ENCODE results near the gene HAGH.
A peak's percentile ranks its signal among the peaks of the same experiment; 100 is the strongest.

Gene HAGH

DNA sequence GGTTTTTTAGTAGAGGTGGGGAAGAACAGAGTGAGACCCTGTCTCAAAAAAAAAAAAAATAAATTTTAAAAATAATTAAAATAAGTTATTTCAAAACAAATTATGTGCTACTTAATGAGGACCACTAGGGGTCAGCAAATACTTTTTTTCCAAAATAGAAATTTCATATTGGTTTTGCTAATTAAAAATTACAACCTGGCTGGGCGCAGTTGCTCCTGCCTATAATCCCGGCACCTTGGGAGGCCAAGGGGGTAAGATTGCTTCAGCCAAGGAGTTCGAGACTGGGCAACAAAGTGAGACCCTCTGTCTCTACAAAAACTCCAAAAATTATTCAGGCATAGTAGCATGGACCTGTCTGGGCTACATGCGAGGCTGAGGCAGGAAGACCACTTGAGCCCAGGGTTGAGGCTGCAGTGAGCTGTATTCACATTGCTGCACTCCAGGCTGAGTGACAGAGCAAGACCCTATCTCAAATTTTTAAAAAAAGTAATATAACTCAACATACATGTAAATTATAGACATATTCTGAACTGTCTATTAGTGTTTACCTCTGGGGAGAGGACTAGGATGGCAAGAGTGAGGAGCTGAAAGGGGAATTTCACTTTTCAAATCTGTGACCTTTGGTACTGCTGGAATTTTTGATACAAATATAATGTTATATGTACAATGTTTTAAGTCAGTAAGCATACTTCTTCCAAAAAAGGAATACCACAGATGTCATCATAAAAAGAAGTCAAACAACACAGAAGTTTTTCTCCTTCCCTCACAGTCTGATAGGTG is 37.2 kb upstream of the HAGH start:
- TF ChIP-seq, protein P1, sequence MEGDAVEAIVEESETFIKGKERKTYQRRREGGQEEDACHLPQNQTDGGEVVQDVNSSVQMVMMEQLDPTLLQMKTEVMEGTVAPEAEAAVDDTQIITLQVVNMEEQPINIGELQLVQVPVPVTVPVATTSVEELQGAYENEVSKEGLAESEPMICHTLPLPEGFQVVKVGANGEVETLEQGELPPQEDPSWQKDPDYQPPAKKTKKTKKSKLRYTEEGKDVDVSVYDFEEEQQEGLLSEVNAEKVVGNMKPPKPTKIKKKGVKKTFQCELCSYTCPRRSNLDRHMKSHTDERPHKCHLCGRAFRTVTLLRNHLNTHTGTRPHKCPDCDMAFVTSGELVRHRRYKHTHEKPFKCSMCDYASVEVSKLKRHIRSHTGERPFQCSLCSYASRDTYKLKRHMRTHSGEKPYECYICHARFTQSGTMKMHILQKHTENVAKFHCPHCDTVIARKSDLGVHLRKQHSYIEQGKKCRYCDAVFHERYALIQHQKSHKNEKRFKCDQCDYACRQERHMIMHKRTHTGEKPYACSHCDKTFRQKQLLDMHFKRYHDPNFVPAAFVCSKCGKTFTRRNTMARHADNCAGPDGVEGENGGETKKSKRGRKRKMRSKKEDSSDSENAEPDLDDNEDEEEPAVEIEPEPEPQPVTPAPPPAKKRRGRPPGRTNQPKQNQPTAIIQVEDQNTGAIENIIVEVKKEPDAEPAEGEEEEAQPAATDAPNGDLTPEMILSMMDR (IDR thresholded peaks at IDR 0.05; ENCODE audit: low read depth, low read length) = peak; percentile 23; the same call in 1 of the 2 replicates

DNA sequence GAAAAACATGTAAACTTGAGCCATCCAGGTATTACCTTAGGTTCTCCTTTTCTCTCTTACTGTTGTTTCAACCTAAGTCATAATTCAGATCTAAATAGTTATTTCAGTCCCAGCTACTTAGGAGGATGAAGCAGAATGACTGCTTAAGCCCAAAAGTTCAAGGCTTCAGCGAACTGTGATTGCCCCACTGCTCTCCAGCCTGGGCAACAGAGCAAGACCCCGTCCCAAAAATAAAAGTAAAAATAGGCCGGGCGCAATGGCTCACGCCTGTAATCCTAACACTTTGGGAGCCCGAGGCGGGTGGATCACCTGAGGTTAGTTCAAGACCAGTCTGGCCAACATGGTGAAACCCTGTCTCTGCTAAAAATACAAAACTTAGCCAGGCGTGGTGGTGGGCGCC is 35.8 kb upstream of the HAGH start:
- TF ChIP-seq, protein P1 (IDR thresholded peaks at IDR 0.05; ENCODE audit: low read depth, low read length) = no peak
- no peak overlapping the region for H3K4me3 ChIP-seq (ENCODE audit: low read depth, low read length)

More for the DNA sequence above, 37.2 kb upstream of the HAGH start:
- H3K4me3 ChIP-seq (ENCODE audit: low read depth, low read length) = no peak overlapping the region

- TF ChIP-seq, protein P1 (IDR thresholded peaks at IDR 0.05; ENCODE audit: low read depth, low read length) = no peak
- H3K4me3 ChIP-seq (ENCODE audit: low read depth, low read length) = no peak overlapping the region
Measured at GRCh38 chr16:1861730-1862129, 35.1 kb upstream of the HAGH start.

GRCh38 chr16:1859650-1860049 is 33.0 kb upstream of the HAGH start:
- TF ChIP-seq, protein P1 (IDR thresholded peaks at IDR 0.05; ENCODE audit: low read depth, low read length) = no peak
- H3K4me3 ChIP-seq (ENCODE audit: low read depth, low read length) = no peak overlapping the region

DNA sequence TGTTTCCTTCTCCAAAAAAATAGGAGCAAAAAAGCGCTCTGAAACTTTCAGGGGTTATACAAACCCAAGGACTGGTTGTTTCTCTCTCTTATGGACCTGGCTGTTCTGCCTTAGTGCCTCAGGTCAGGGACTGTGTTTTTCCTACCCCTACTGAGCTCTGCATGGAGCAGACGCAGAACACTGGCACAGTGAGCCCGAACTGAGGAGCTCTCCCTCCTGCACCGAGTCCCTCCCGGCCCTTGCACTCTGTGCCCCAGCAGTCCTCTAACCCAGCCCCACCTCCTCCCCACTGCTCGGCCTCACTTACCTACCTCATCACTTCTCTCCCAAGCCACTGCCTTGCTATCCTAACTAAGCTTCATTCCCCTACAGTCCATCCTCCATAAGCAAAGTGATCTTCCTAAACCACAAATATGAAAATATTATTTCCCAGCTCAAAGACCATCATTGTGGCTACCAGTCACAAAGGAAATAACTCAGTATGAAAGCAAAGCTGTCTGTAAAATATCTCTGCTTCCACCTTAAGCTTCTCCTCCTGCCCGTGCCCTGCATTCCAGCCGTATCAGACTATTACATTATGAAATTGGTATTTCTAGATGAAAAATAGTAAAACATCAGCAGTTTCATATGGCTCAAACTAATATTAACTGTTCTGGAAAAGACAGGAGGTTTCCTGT is 31.7 kb upstream of the HAGH start:
- H3K4me3 ChIP-seq (ENCODE audit: low read depth, low read length) = no peak overlapping the region
- TF ChIP-seq, protein P1 (IDR thresholded peaks at IDR 0.05; ENCODE audit: low read depth, low read length) = no peak

DNA sequence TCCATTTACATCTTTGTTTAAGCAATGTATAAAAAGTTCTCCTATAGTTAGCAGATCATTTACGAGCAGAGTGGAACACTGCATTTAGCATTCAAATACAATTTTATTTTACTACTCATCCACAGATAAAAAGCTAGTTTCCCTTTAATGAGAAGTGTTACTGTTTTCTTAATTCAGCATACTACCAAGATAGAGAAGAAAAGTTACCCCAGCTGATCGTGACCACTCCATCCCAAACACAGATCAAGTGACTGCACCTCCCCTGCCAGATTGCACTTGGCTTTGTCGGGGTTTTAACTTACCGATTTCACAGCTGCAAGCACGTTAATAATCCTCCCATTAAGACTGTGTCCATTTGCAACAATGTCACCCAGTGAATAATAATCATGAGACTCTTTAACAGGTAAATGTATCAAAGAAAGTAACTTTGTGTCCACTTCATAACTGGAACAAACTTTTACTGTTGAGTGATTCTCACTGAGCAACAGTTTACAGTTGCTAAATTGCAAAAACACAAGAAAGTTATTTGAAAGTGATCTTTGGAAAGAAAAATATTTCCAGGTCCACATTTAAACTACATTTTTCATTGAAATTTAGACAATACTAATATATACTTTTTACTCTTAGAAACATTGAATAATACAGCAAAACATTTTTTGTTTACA is 30.9 kb upstream of the HAGH start:
- no peak overlapping the region for H3K4me3 ChIP-seq (ENCODE audit: low read depth, low read length)
- TF ChIP-seq, protein P1 (IDR thresholded peaks at IDR 0.05; ENCODE audit: low read depth, low read length) = no peak

- no peak overlapping the region for H3K4me3 ChIP-seq (ENCODE audit: low read depth, low read length)
Measured at GRCh38 chr16:1851793-1852192, 25.2 kb upstream of the HAGH start.

More at GRCh38 chr16:1851793-1852192, 25.2 kb upstream of the HAGH start:
- TF ChIP-seq, protein P1 (IDR thresholded peaks at IDR 0.05; ENCODE audit: low read depth, low read length) = no peak

All from WI38 (cell line).